Mesendoderm (in vitro differentiated cells): ENCODE measurements around the gene SPR.

Experiments
- DNase-seq: peaks from one replicate; pipeline ENCODE4 v3.0.0; 2013
- H2AK5ac ChIP-seq: 2 replicates; pipeline ENCODE4 v1.6.1; 2013; ENCODE audit warnings: low read length, inconsistent platforms
- H2BK120ac ChIP-seq: 2 replicates; pipeline ENCODE4 v1.6.1; 2013; ENCODE audit warnings: low read depth, mild to moderate bottlenecking, low read length, moderate library complexity, mixed read lengths
- H2BK15ac ChIP-seq: replicated peaks from 2 replicates; pipeline ENCODE4 v1.6.1; 2013; ENCODE audit warnings: low read depth, mild to moderate bottlenecking, moderate library complexity
- H2BK5ac ChIP-seq: 2 replicates; pipeline ENCODE4 v1.6.1; 2013; ENCODE audit warnings: low read length, inconsistent platforms
- H3K18ac ChIP-seq: 2 replicates; pipeline ENCODE4 v1.6.1; 2013; ENCODE audit warnings: mild to moderate bottlenecking, low read length, mixed read lengths
- H3K23ac ChIP-seq: one replicate; pipeline ENCODE4 v1.6.1; 2013; ENCODE audit warnings: low read length
- H3K27ac ChIP-seq: 2 replicates; pipeline ENCODE4 v1.5.1; 2013; ENCODE audit warnings: low read depth, mild to moderate bottlenecking, inconsistent platforms, low read length, moderate library complexity
- H3K27me3 ChIP-seq: 2 replicates; pipeline ENCODE4 v1.6.1; 2013; ENCODE audit warnings: low read length, control low read depth, mild to moderate bottlenecking, inconsistent platforms; ENCODE audit not compliant: insufficient read depth, poor library complexity
- H3K36me3 ChIP-seq: 2 replicates; pipeline ENCODE4 v1.6.1; 2013; ENCODE audit warnings: low read length, inconsistent platforms; ENCODE audit not compliant: control insufficient read depth, insufficient read depth
- H3K4ac ChIP-seq: one replicate; pipeline ENCODE4 v1.6.1; 2013; ENCODE audit warnings: low read depth, mild to moderate bottlenecking, low read length, moderate library complexity
- H3K4me1 ChIP-seq: 2 replicates; pipeline ENCODE4 v1.6.1; 2013; ENCODE audit warnings: low read depth, low read length, inconsistent platforms; ENCODE audit not compliant: control insufficient read depth
- H3K4me2 ChIP-seq: 2 replicates; pipeline ENCODE4 v1.6.1; 2013; ENCODE audit warnings: low read length
- H3K4me3 ChIP-seq: 2 replicates; pipeline ENCODE4 v1.5.1; 2013; ENCODE audit warnings: mild to moderate bottlenecking, low read length
- H3K56ac ChIP-seq: one replicate; pipeline ENCODE4 v1.6.1; 2013; ENCODE audit warnings: low read length
- H3K79me1 ChIP-seq: 2 replicates; pipeline ENCODE4 v1.6.1; 2013; ENCODE audit warnings: low read length, inconsistent platforms
- H3K79me2 ChIP-seq: 2 replicates; pipeline ENCODE4 v1.6.1; 2013; ENCODE audit warnings: mild to moderate bottlenecking, low read length; ENCODE audit not compliant: control insufficient read depth, insufficient read depth
- H3K9ac ChIP-seq: 2 replicates; pipeline ENCODE4 v1.6.1; 2013; ENCODE audit warnings: low read length, inconsistent platforms
- H4K5ac ChIP-seq: one replicate; pipeline ENCODE4 v1.6.1; 2013; ENCODE audit warnings: low read length
- H4K8ac ChIP-seq: one replicate; pipeline ENCODE4 v1.6.1; 2013; ENCODE audit warnings: low read depth, mild to moderate bottlenecking, control low read depth, low read length, moderate library complexity
- WGBS: extraction: QIAGEN DNeasy Blood & Tissue Kit; methylation state at CpG from one replicate; pipeline ENCODE4 v1.1.7; 2013; ENCODE audit warnings: low lambda C conversion rate, missing lambda C conversion rate; ENCODE audit not compliant: insufficient coverage; ENCODE audit errors: extremely low coverage; 5-methylcytosine and 5-hydroxymethylcytosine counted together

The SPR gene

DNA sequence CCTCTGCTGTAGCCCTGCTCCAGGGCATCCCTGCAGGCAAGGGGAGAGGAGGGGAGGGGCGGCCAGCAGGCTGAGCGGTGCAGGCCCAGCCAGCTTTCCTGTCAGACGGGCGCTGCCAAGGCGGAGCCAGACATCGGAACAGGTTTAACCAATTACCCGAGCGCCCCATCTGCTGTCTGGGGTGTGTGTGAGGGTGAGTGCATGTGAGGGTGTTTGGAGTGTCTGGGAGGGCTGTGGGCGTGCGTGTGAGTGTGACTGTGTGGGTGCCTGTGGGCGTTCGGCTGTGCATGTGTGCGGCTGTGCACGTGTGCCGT lies 50.1 kb downstream of the SPR start:
- no peak overlapping the region for H2BK15ac ChIP-seq
- H3K4me2 ChIP-seq, result no peak overlapping the region
- no peak overlapping the region for H3K4ac ChIP-seq
- no peak overlapping the region for H2BK120ac ChIP-seq
- no peaks in the 10 kb centered on the region for H3K36me3 ChIP-seq
- no peak overlapping the region for H4K5ac ChIP-seq
- H3K18ac ChIP-seq, result no peak overlapping the region
- no peak overlapping the region for H2AK5ac ChIP-seq
- H3K27me3 ChIP-seq, result no peaks in the 10 kb centered on the region
- H3K79me2 ChIP-seq, result no peaks in the 10 kb centered on the region
- WGBS, result no CpG with 5 or more reads among the region's 15 CpGs
- H3K23ac ChIP-seq, result no peak overlapping the region
- H3K9ac ChIP-seq, result no peak overlapping the region
- no peaks in the 10 kb centered on the region for H3K79me1 ChIP-seq
- no peak overlapping the region for H4K8ac ChIP-seq
- DNase-seq, result no peak
- H3K56ac ChIP-seq, result no peak overlapping the region
- no peak overlapping the region for H3K27ac ChIP-seq
- H3K4me1 ChIP-seq, result no peaks in the 10 kb centered on the region
- H2BK5ac ChIP-seq, result no peak overlapping the region
- no peak overlapping the region for H3K4me3 ChIP-seq

DNA sequence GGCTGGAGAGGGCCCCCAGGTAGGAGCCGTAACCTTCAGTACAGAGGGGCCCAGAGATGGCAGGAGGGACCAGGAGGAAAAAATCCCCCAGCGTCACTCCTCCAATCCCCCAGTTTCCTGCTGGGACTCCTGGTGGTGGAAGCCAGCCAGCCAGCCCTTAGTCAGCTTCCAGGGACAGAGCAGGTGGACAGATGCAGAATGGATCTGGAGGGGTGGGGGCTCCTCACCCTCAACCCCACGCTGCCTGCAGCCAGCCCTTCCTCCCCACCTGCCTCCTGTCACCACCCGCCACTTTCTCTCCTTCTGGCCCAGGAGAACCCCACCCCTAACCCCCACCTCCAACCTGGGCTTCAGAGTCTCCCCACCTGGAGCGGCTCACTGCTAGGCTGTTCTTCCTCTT lies 51.2 kb downstream of the SPR start:
- Histone ChIP-seq H3K23ac (no peak overlapping the region), H2AK5ac (no peak overlapping the region), H3K18ac (no peak overlapping the region), H4K8ac (no peak overlapping the region), H2BK5ac (no peak overlapping the region), H2BK120ac (no peak overlapping the region), H3K27me3 (no peaks in the 10 kb centered on the region), H3K9ac (no peak overlapping the region), H3K4me1 (no peaks in the 10 kb centered on the region), H3K79me1 (no peaks in the 10 kb centered on the region), H3K79me2 (no peaks in the 10 kb centered on the region), H2BK15ac (no peak overlapping the region), H3K36me3 (no peaks in the 10 kb centered on the region), H3K4me3 (no peak overlapping the region), H3K56ac (no peak overlapping the region), H3K27ac (no peak overlapping the region), H3K4ac (no peak overlapping the region), H3K4me2 (no peak overlapping the region), H4K5ac (no peak overlapping the region)
- DNase-seq, result no peak
- WGBS, result no CpG with 5 or more reads among the region's 5 CpGs

DNA sequence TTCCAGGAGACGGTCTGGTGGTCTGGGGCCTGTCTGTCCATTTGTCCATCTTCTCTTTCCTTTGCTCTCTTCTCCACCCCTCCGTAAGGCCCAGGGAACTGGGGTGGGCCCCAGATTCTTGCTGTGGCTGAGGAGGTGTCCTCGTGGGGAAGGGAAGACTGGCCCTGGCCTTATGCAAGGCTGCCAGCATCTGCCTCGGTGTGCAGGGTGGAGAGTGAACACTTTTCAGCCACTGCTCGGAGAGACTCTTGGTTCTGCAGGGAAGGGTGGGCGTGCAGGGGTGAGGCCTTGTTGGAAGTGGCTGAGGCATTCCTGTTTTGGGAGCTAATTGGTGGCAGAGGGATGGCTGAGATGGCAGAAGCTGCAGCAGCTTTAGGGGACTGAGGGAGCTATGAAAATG lies 53.2 kb downstream of the SPR start:
- Histone ChIP-seq H3K4me3 (no peak overlapping the region), H3K4me1 (no peaks in the 10 kb centered on the region), H2BK5ac (no peak overlapping the region), H3K79me1 (no peaks in the 10 kb centered on the region), H4K8ac (no peak overlapping the region), H3K56ac (peak overlapping the region; percentile 40), H3K27me3 (no peaks in the 10 kb centered on the region), H2AK5ac (no peak overlapping the region), H3K23ac (no peak overlapping the region), H3K36me3 (no peaks in the 10 kb centered on the region), H3K9ac (no peak overlapping the region), H2BK15ac (no peak overlapping the region), H3K18ac (no peak overlapping the region), H4K5ac (no peak overlapping the region), H3K4me2 (no peak overlapping the region), H3K4ac (no peak overlapping the region), H3K27ac (no peak overlapping the region), H3K79me2 (no peaks in the 10 kb centered on the region), H2BK120ac (peak overlapping the region; percentile 5)
- WGBS, result no CpG with 5 or more reads among the region's 6 CpGs
- no peak for DNase-seq

DNA sequence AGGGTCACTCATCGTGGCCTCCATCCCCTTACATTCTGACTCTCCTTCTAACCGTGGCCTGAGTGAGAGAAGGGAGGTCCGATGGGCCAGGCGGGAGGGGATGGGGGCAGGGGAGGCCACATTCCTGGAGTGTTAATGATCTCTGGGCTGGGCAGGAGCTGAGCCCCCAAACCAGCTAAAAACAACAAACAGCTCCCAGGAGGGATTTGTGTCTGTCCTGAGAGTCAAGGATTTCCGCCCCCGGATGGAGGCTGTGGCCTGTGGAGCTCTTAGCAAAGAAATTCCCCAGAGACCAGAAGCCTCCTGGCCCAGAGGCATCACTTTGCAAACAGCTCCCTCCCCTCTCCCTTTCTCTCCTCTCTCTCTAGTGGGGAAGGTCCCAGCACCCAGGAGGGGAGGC lies 53.6 kb downstream of the SPR start:
- H3K4me2 ChIP-seq, result no peak overlapping the region
- H3K4ac ChIP-seq, result no peak overlapping the region
- peak overlapping the region; percentile 6 for H3K27ac ChIP-seq
- no peak overlapping the region for H3K18ac ChIP-seq
- H3K79me1 ChIP-seq, result no peaks in the 10 kb centered on the region
- H3K9ac ChIP-seq, result no peak overlapping the region
- H4K5ac ChIP-seq, result no peak overlapping the region
- no peaks in the 10 kb centered on the region for H3K4me1 ChIP-seq
- peak overlapping the region; percentile 40 for H3K56ac ChIP-seq
- H2BK120ac ChIP-seq, result no peak overlapping the region
- H3K79me2 ChIP-seq, result no peaks in the 10 kb centered on the region
- no peak overlapping the region for H2BK5ac ChIP-seq
- no peak overlapping the region for H3K4me3 ChIP-seq
- H3K36me3 ChIP-seq, result no peaks in the 10 kb centered on the region
- H2AK5ac ChIP-seq, result no peak overlapping the region
- no peaks in the 10 kb centered on the region for H3K27me3 ChIP-seq
- DNase-seq, result peak; percentile 78
- H2BK15ac ChIP-seq, result no peak overlapping the region
- H3K23ac ChIP-seq, result no peak overlapping the region
- H4K8ac ChIP-seq, result no peak overlapping the region
- no CpG with 5 or more reads among the region's 6 CpGs for WGBS
